SJCRH30 (cell line): ENCODE measurements around the gene ZNF580. TPM values are rescaled to one million over a fixed set of nuclear protein-coding genes. Genes with fewer than 3 reads are reported as not detected.

Experiments
- DNase-seq, 2 experiments: peaks; one replicate each; pipeline ENCODE4 v3.0.0-alpha.2; 2015 to 2020
- H3K27ac ChIP-seq: fragments of 250-450 bp; sonication (Bioruptor Pico); 2 replicates; pipeline ENCODE4 v1.5.1; 2020; ENCODE audit warnings: mild to moderate bottlenecking, moderate library complexity
- H3K27me3 ChIP-seq: fragments of 250-450 bp; sonication (Bioruptor Pico); 2 replicates; pipeline ENCODE4 v1.5.1; 2020; ENCODE audit warnings: mild to moderate bottlenecking, moderate library complexity
- H3K36me3 ChIP-seq: fragments of 250-450 bp; sonication (Bioruptor Pico); 2 replicates; pipeline ENCODE4 v1.5.1; 2020; ENCODE audit warnings: mild to moderate bottlenecking, moderate library complexity
- H3K4me1 ChIP-seq: fragments of 250-450 bp; sonication (Bioruptor Pico); 2 replicates; pipeline ENCODE4 v1.5.1; 2020; ENCODE audit warnings: mild to moderate bottlenecking, moderate library complexity
- H3K4me3 ChIP-seq: fragments of 250-450 bp; sonication (Bioruptor Pico); 2 replicates; pipeline ENCODE4 v1.5.1; 2020; ENCODE audit warnings: mild to moderate bottlenecking, moderate library complexity
- H3K9me3 ChIP-seq: fragments of 250-450 bp; sonication (Bioruptor Pico); replicated peaks from 2 replicates; pipeline ENCODE4 v1.5.1; 2020; ENCODE audit warnings: mild to moderate bottlenecking, moderate library complexity
- total RNA-seq: library from RNA; depleted of rRNA; stranded (reverse); fragments of >200 nt; shearing (Covaris generic); gene quantifications from 2 replicates; pipeline ENCODE4 v1.2.3, GENCODE V29; 2014

Gene ZNF580
- total RNA-seq, 1 experiment from 2014 or later, result 7.9 TPM

- Histone ChIP-seq H3K4me3 (no peak overlapping the region), H3K9me3 (no peaks in the 10 kb centered on the region), H3K27me3 (no peaks in the 10 kb centered on the region), H3K27ac (no peak overlapping the region), H3K36me3 (peaks cover 69% of the 10 kb centered on the region), H3K4me1 (no peaks in the 10 kb centered on the region)
- no peak for DNase-seq
Observed at GRCh38 chr19:55663846-55664536, 23.2 kb downstream of the ZNF580 start.

GRCh38 chr19:55666343-55667005 lies 25.7 kb downstream of the ZNF580 start:
- Histone ChIP-seq H3K4me1 (no peaks in the 10 kb centered on the region), H3K4me3 (no peak overlapping the region), H3K9me3 (no peaks in the 10 kb centered on the region), H3K36me3 (peaks cover 69% of the 10 kb centered on the region), H3K27me3 (no peaks in the 10 kb centered on the region), H3K27ac (no peak overlapping the region)
- DNase-seq, result no peak

- Histone ChIP-seq H3K27ac (no peak overlapping the region), H3K36me3 (peaks cover 68% of the 10 kb centered on the region), H3K4me1 (no peaks in the 10 kb centered on the region), H3K4me3 (no peak overlapping the region), H3K27me3 (no peaks in the 10 kb centered on the region), H3K9me3 (no peaks in the 10 kb centered on the region)
- DNase-seq, result no peak
Observed at GRCh38 chr19:55667006-55667381, 26.2 kb downstream of the ZNF580 start.

- no peaks in the 10 kb centered on the region for H3K27me3 ChIP-seq
- H3K36me3 ChIP-seq, result peaks cover 69% of the 10 kb centered on the region
- H3K4me3 ChIP-seq, result no peak overlapping the region
Observed at GRCh38 chr19:55667511-55667910, 26.7 kb downstream of the ZNF580 start.

GRCh38 chr19:55667958-55668357 lies 27.2 kb downstream of the ZNF580 start:
- Histone ChIP-seq H3K4me1 (peaks cover 3% of the 10 kb centered on the region; the same call in 1 of the 2 replicates), H3K9me3 (no peaks in the 10 kb centered on the region), H3K27me3 (no peaks in the 10 kb centered on the region), H3K36me3 (peaks cover 65% of the 10 kb centered on the region), H3K4me3 (no peak overlapping the region), H3K27ac (no peak overlapping the region)
- DNase-seq, result no peak

More at GRCh38 chr19:55667511-55667910, 26.7 kb downstream of the ZNF580 start:
- no peaks in the 10 kb centered on the region for H3K9me3 ChIP-seq
- DNase-seq, result no peak
- H3K4me1 ChIP-seq, result peaks cover 3% of the 10 kb centered on the region; the same call in 1 of the 2 replicates
- H3K27ac ChIP-seq, result no peak overlapping the region

GRCh38 chr19:55668603-55669348 lies 28.0 kb downstream of the ZNF580 start:
- H3K27me3 ChIP-seq, result no peaks in the 10 kb centered on the region
- H3K36me3 ChIP-seq, result peaks cover 57% of the 10 kb centered on the region
- DNase-seq, result no peak
- H3K4me3 ChIP-seq, result no peak overlapping the region
- H3K4me1 ChIP-seq, result peaks cover 3% of the 10 kb centered on the region; the same call in 1 of the 2 replicates
- no peak overlapping the region for H3K27ac ChIP-seq
- H3K9me3 ChIP-seq, result no peaks in the 10 kb centered on the region

- H3K27ac ChIP-seq, result no peak overlapping the region
- H3K9me3 ChIP-seq, result no peaks in the 10 kb centered on the region
- no peaks in the 10 kb centered on the region for H3K27me3 ChIP-seq
- peaks cover 3% of the 10 kb centered on the region; the same call in 1 of the 2 replicates for H3K4me1 ChIP-seq
- no peak for DNase-seq
- H3K36me3 ChIP-seq, result peaks cover 50% of the 10 kb centered on the region
- no peak overlapping the region for H3K4me3 ChIP-seq
Observed at GRCh38 chr19:55669418-55670279, 28.8 kb downstream of the ZNF580 start.

- DNase-seq, result peak; percentile 35 to 38
Observed at GRCh38 chr19:55670280-55671053, 29.7 kb downstream of the ZNF580 start.

GRCh38 chr19:55671054-55671378 lies 30.2 kb downstream of the ZNF580 start:
- Histone ChIP-seq H3K27me3 (no peaks in the 10 kb centered on the region), H3K36me3 (peaks cover 40% of the 10 kb centered on the region), H3K27ac (no peak overlapping the region), H3K4me1 (peaks cover 3% of the 10 kb centered on the region; the same call in 1 of the 2 replicates), H3K4me3 (no peak overlapping the region), H3K9me3 (no peaks in the 10 kb centered on the region)
- DNase-seq, result no peak

More at GRCh38 chr19:55670280-55671053, 29.7 kb downstream of the ZNF580 start:
- Histone ChIP-seq H3K4me3 (no peak overlapping the region), H3K27ac (no peak overlapping the region), H3K27me3 (no peaks in the 10 kb centered on the region), H3K36me3 (peaks cover 46% of the 10 kb centered on the region), H3K9me3 (no peaks in the 10 kb centered on the region), H3K4me1 (peaks cover 3% of the 10 kb centered on the region; the same call in 1 of the 2 replicates)

GRCh38 chr19:55672418-55672817 lies 31.6 kb downstream of the ZNF580 start:
- Histone ChIP-seq H3K27me3 (no peaks in the 10 kb centered on the region), H3K27ac (no peak overlapping the region), H3K4me1 (peaks cover 3% of the 10 kb centered on the region; the same call in 1 of the 2 replicates), H3K36me3 (peaks cover 28% of the 10 kb centered on the region), H3K9me3 (no peaks in the 10 kb centered on the region), H3K4me3 (no peak overlapping the region)
- DNase-seq, result no peak

GRCh38 chr19:55673465-55673864 lies 32.7 kb downstream of the ZNF580 start:
- no peaks in the 10 kb centered on the region for H3K9me3 ChIP-seq
- DNase-seq, result no peak
- peaks cover 21% of the 10 kb centered on the region for H3K36me3 ChIP-seq
- peaks cover 3% of the 10 kb centered on the region; the same call in 1 of the 2 replicates for H3K4me1 ChIP-seq
- H3K27me3 ChIP-seq, result no peaks in the 10 kb centered on the region
- no peak overlapping the region for H3K4me3 ChIP-seq
- no peak overlapping the region for H3K27ac ChIP-seq

- Histone ChIP-seq H3K4me3 (no peak overlapping the region), H3K27ac (no peak overlapping the region), H3K27me3 (no peaks in the 10 kb centered on the region), H3K36me3 (peaks cover 18% of the 10 kb centered on the region), H3K9me3 (no peaks in the 10 kb centered on the region), H3K4me1 (peaks cover 3% of the 10 kb centered on the region; the same call in 1 of the 2 replicates)
- DNase-seq, result no peak
Observed at GRCh38 chr19:55673889-55674288, 33.1 kb downstream of the ZNF580 start.

GRCh38 chr19:55674459-55674840 lies 33.6 kb downstream of the ZNF580 start:
- Histone ChIP-seq H3K27me3 (no peaks in the 10 kb centered on the region), H3K36me3 (peaks cover 15% of the 10 kb centered on the region), H3K9me3 (no peaks in the 10 kb centered on the region), H3K4me1 (peaks cover 3% of the 10 kb centered on the region; the same call in 1 of the 2 replicates), H3K27ac (no peak overlapping the region), H3K4me3 (peak overlapping the region; percentile 71)
- no peak for DNase-seq
